ENCODE measurements around the gene ATG10.
"Not testable (repeated sequence)": the region's sequence is repeated elsewhere in the genome, so short reads cannot be mapped to it uniquely, and the experiment has no call there.

ATG10 gene

DNA sequence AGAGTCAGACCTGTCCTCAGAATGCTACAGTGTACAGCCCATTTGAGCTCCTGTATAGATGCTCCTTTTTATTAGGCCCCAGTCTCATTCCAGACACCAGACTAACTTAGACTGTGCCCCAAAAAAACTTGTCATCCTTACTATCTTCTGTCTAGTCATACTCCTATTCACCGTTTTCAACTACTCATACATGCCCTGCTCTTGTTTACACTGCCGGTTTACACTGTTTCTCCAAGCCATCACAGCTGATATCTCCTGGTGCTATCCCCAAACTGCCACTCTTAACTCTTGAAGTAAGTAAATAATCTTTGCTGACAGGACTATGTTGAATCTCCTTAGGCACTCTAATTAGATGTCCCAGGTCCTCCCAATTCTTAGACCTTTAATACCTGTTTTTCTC, 13.7 kb upstream of the ATG10 start:
- H3K27me3 ChIP-seq (ENCODE audit: control insufficient read depth, insufficient read depth, low read length); H3K36me3 ChIP-seq (ENCODE audit: control insufficient read depth, low read depth, low read length); H3K27ac ChIP-seq (ENCODE audit: low read length); H3K9me3 ChIP-seq (ENCODE audit: control insufficient read depth, low read depth, low read length); H3K4me1 ChIP-seq (ENCODE audit: control insufficient read depth, low read depth, low read length); H3K4me3 ChIP-seq (ENCODE audit: low read length); H3K9ac ChIP-seq (ENCODE audit: low read length): not testable (repeated sequence)

DNA sequence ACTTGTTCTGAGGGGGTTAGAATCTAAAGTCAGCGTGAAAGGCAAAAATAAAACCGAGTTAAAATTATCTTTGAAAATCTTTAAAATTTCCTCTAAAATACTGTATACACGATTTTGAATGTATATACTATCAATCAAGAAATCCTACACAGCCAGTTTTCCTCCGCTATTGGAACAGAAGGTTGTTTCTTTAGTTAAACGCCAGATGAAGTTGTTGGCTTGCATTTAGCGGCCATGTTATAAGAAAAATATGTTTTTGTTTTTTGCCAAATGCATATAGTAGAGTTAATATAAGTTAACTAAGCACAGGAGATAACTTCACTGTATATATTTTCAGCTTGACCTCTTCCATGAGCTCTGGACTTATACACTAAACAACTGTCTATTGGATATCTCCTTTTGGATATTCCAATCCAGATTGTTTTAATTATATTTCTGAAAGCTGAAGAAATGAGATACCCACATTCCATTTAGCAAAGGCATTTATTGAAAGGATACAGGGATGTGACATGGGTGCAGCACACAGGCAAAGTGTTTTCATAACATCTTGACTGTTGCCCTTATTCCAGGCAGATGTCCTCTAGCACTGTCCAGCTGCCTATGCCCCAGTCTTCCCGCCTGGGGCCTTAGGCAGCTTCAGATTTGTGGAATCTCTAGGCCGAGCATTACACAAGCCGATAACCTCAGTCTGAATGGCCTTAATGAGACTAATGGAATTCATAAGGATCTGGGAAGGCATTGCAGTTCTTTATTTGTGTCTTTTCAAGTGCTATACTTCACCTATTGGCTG, 10.0 kb upstream of the ATG10 start:
- no peak overlapping the region for H3K9ac ChIP-seq (ENCODE audit: low read length)
- no peak overlapping the region for H3K4me3 ChIP-seq (ENCODE audit: low read length)
- H3K4me1 ChIP-seq (ENCODE audit: control insufficient read depth, low read depth, low read length): no peaks in the 10 kb centered on the region
- H3K9me3 ChIP-seq (ENCODE audit: control insufficient read depth, low read depth, low read length): no peaks in the 10 kb centered on the region
- H3K27ac ChIP-seq (ENCODE audit: low read length): no peak overlapping the region
- no peaks in the 10 kb centered on the region for H3K27me3 ChIP-seq (ENCODE audit: control insufficient read depth, insufficient read depth, low read length)
- no peaks in the 10 kb centered on the region for H3K36me3 ChIP-seq (ENCODE audit: control insufficient read depth, low read depth, low read length)

DNA sequence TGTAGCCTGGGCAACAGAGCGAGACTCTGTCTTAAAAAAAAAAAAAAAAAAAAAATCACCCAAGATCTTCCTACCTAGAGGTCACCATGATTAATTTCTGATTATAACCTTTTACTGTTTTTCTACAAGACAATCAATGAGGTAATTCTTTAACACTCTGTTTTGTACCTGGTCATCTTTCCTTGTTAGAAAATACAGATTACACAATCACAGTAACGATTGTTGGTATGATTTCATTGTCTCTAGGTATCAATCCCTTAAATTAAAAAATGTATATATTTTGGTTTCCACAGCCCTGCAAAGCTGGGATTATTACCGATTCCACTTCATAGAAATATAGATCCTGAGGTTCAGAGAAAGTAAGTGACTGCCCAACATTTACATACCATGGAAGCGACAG, 8.3 kb upstream of the ATG10 start:
- H3K9me3 ChIP-seq (ENCODE audit: control insufficient read depth, low read depth, low read length): no peaks in the 10 kb centered on the region
- no peaks in the 10 kb centered on the region for H3K27me3 ChIP-seq (ENCODE audit: control insufficient read depth, insufficient read depth, low read length)
- no peak overlapping the region for H3K27ac ChIP-seq (ENCODE audit: low read length)
- H3K9ac ChIP-seq (ENCODE audit: low read length): no peak overlapping the region
- no peaks in the 10 kb centered on the region for H3K4me1 ChIP-seq (ENCODE audit: control insufficient read depth, low read depth, low read length)
- H3K4me3 ChIP-seq (ENCODE audit: low read length): no peak overlapping the region
- no peaks in the 10 kb centered on the region for H3K36me3 ChIP-seq (ENCODE audit: control insufficient read depth, low read depth, low read length)

DNA sequence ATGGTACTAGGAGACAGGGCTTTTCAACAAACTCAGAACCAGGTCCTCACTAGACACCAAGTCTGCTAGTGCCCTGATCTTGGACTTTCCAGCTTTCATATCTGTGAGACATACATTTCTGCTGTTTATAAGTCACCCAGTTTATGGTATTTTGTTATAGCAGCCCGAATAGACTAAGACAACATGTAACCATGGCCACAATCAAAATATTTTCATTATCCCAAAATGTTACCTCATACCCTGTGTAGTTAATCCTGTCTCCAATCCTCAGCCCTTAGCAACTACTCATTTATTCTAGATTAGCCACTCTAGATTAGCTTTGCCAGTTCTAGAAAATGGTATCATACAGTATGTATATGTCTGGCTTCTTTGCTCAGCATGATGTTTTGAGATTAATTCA, 6.3 kb upstream of the ATG10 start:
- no peaks in the 10 kb centered on the region for H3K9me3 ChIP-seq (ENCODE audit: control insufficient read depth, low read depth, low read length)
- no peaks in the 10 kb centered on the region for H3K36me3 ChIP-seq (ENCODE audit: control insufficient read depth, low read depth, low read length)
- H3K4me3 ChIP-seq (ENCODE audit: low read length): no peak overlapping the region
- H3K27me3 ChIP-seq (ENCODE audit: control insufficient read depth, insufficient read depth, low read length): no peaks in the 10 kb centered on the region
- H3K9ac ChIP-seq (ENCODE audit: low read length): no peak overlapping the region
- H3K4me1 ChIP-seq (ENCODE audit: control insufficient read depth, low read depth, low read length): peaks cover 3% of the 10 kb centered on the region
- H3K27ac ChIP-seq (ENCODE audit: low read length): no peak overlapping the region

DNA sequence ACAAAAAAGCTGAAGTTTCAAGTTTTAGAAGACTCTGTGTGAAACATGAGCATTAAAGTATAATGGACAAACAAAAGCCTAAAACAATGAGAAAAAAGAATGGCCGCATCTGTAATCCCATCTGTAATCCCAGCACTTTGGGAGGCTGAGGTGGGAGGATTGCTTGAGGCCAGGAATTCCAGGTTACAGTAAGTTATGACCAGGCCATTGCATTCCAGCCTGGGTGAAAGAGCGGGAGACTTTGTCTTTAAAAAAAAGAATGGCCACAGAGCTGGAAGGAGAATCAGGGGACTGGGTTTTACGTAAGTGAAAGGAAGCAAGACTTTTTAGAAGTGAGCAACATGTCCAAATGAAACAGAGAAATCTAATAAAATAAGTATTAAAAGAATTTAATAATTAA, 2.6 kb upstream of the ATG10 start:
- H3K4me3 ChIP-seq (ENCODE audit: low read length): no peak overlapping the region
- H3K36me3 ChIP-seq (ENCODE audit: control insufficient read depth, low read depth, low read length): no peaks in the 10 kb centered on the region
- H3K9me3 ChIP-seq (ENCODE audit: control insufficient read depth, low read depth, low read length): no peaks in the 10 kb centered on the region
- H3K27me3 ChIP-seq (ENCODE audit: control insufficient read depth, insufficient read depth, low read length): no peaks in the 10 kb centered on the region
- H3K4me1 ChIP-seq (ENCODE audit: control insufficient read depth, low read depth, low read length): peaks cover 20% of the 10 kb centered on the region
- H3K9ac ChIP-seq (ENCODE audit: low read length): no peak overlapping the region
- no peak overlapping the region for H3K27ac ChIP-seq (ENCODE audit: low read length)

DNA sequence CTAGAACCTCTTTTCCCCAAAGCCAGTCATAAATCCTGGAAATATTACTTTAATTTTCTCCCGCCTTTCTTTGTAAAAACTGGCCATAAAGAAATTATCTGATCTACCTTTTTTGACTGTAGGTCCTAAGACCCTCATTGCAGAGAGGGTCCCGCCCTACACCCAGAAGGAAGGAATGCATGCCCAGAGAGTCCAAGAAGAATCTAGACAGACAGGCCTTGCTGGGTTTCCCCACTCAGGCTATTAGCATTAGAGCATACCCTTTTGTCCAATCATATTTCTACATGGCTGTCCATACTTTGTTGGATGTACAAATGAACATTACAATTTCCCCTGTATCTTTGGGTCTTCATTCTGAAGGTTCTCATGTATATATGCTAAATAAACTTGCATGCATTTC, 1.9 kb upstream of the ATG10 start:
- Histone ChIP-seq H3K27ac (ENCODE audit: low read length) (no peak overlapping the region), H3K9ac (ENCODE audit: low read length) (no peak overlapping the region), H3K9me3 (ENCODE audit: control insufficient read depth, low read depth, low read length) (no peaks in the 10 kb centered on the region), H3K4me1 (ENCODE audit: control insufficient read depth, low read depth, low read length) (peaks cover 22% of the 10 kb centered on the region), H3K4me3 (ENCODE audit: low read length) (no peak overlapping the region), H3K27me3 (ENCODE audit: control insufficient read depth, insufficient read depth, low read length) (no peaks in the 10 kb centered on the region), H3K36me3 (ENCODE audit: control insufficient read depth, low read depth, low read length) (no peaks in the 10 kb centered on the region)

DNA sequence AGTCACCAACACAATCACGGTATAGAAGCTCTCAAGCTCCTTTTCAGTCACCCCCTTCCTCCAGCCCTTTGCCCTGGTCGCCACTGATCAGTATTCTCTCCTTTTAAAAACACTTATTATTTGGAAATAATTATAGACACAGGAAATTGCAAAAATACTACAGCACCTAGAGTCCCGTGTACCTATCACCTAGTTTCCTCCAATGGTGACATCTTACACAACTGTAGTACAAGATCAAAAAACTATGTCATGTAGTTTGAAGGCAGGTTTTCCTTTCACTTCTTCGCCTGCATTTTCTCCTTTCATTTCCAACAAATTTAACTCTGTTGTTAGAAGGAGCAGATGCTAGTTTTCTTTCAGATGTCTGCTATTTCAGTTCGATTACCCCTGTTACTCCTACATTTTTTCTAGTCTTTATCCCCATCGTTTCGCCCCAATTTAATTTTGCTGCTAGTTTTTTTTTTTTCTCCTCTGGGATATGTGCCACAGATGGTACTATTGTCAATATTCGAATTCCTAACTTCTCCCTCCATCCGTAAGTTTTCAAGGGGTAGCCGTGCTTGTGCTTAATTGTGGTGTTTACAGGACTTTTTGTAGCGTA, 612 bp upstream of the ATG10 start:
- no peaks in the 10 kb centered on the region for H3K9me3 ChIP-seq (ENCODE audit: control insufficient read depth, low read depth, low read length)
- no peaks in the 10 kb centered on the region for H3K27me3 ChIP-seq (ENCODE audit: control insufficient read depth, insufficient read depth, low read length)
- H3K27ac ChIP-seq (ENCODE audit: low read length): peak overlapping the region; percentile 96
- peaks cover 22% of the 10 kb centered on the region for H3K4me1 ChIP-seq (ENCODE audit: control insufficient read depth, low read depth, low read length)
- H3K9ac ChIP-seq (ENCODE audit: low read length): peak overlapping the region; percentile 96
- no peaks in the 10 kb centered on the region for H3K36me3 ChIP-seq (ENCODE audit: control insufficient read depth, low read depth, low read length)
- peak overlapping the region; percentile 80 for H3K4me3 ChIP-seq (ENCODE audit: low read length)

DNA sequence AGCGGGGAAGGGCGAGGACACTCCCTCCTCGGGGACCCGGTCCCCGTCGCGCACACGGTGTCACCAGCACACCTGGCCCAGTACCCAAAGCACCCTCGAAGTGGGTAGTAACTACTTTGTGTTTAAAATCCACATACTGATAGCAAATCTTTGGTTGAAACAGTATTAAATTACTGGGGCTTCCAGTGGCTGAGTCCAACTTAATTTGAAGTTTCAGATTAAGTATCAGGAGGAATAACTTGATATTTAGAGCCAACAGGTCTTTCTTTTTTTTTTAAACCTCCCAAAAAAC, 615 bp downstream of the ATG10 start:
- Histone ChIP-seq H3K9ac (ENCODE audit: low read length) (peak overlapping the region; percentile 96), H3K9me3 (ENCODE audit: control insufficient read depth, low read depth, low read length) (no peaks in the 10 kb centered on the region), H3K4me1 (ENCODE audit: control insufficient read depth, low read depth, low read length) (peaks cover 22% of the 10 kb centered on the region), H3K27me3 (ENCODE audit: control insufficient read depth, insufficient read depth, low read length) (no peaks in the 10 kb centered on the region), H3K4me3 (ENCODE audit: low read length) (peak overlapping the region; percentile 80), H3K36me3 (ENCODE audit: control insufficient read depth, low read depth, low read length) (no peaks in the 10 kb centered on the region), H3K27ac (ENCODE audit: low read length) (peak overlapping the region; percentile 84)

DNA sequence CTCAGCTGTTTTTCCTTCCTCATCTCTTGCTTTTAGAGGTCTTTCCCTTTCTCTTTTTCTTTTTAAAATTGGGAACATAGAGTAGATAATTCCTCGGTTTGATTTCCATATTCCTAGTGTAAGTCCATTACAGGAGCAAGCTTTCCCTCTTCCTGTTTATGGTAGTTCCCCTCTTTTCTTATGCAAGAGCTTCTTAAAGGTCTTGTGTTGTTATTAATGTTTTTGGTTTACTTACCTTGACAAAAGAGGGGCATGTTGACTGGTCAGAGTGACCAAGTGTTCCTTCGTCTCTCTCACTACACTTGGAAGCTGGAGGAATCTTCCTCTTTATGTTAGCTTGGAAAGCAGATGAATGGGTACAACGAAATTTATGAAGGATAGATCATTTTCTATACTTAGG, 8.3 kb downstream of the ATG10 start:
- Histone ChIP-seq H3K4me3 (ENCODE audit: low read length) (peak overlapping the region; percentile 42), H3K27ac (ENCODE audit: low read length) (peak overlapping the region; percentile 79), H3K4me1 (ENCODE audit: control insufficient read depth, low read depth, low read length) (peaks cover 27% of the 10 kb centered on the region), H3K27me3 (ENCODE audit: control insufficient read depth, insufficient read depth, low read length) (no peaks in the 10 kb centered on the region), H3K9ac (ENCODE audit: low read length) (peak overlapping the region; percentile 32), H3K36me3 (ENCODE audit: control insufficient read depth, low read depth, low read length) (no peaks in the 10 kb centered on the region), H3K9me3 (ENCODE audit: control insufficient read depth, low read depth, low read length) (no peaks in the 10 kb centered on the region)

DNA sequence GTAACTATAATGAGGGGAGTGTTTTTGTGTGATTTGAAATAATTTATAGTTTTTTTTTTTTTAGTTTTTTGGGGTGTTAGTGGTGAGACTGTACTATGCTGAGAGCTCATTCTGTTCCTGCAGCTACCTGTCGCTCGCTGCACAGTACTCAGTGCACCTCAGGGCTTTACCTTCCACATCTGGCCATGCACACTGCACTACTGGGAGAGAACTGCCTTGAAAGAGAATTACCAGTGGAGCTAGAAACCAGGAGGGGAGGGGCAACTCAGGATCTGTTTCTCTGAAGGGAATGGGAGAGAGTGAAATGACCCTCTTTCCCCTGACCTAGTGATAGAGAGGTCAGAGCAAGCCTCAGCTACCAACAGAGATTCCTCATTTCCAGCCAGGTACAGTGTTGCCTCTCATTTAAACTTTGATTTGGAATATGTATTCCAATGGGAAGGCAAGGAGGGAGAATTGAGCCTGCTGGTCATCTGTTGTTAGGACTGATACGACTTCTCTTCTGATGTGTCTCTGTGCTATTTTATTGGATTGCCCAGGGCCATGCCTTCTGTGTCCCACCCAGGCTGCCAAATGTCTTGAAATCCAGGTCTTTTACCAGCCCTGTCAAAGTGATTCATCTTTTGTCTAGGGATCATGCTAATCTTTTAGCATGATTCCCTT, 8.9 kb downstream of the ATG10 start:
- Histone ChIP-seq H3K9me3 (ENCODE audit: control insufficient read depth, low read depth, low read length) (no peaks in the 10 kb centered on the region), H3K9ac (ENCODE audit: low read length) (peak overlapping the region; percentile 32), H3K4me1 (ENCODE audit: control insufficient read depth, low read depth, low read length) (peaks cover 27% of the 10 kb centered on the region), H3K36me3 (ENCODE audit: control insufficient read depth, low read depth, low read length) (no peaks in the 10 kb centered on the region), H3K4me3 (ENCODE audit: low read length) (peak overlapping the region; percentile 42), H3K27ac (ENCODE audit: low read length) (peak overlapping the region; percentile 79), H3K27me3 (ENCODE audit: control insufficient read depth, insufficient read depth, low read length) (no peaks in the 10 kb centered on the region)

DNA sequence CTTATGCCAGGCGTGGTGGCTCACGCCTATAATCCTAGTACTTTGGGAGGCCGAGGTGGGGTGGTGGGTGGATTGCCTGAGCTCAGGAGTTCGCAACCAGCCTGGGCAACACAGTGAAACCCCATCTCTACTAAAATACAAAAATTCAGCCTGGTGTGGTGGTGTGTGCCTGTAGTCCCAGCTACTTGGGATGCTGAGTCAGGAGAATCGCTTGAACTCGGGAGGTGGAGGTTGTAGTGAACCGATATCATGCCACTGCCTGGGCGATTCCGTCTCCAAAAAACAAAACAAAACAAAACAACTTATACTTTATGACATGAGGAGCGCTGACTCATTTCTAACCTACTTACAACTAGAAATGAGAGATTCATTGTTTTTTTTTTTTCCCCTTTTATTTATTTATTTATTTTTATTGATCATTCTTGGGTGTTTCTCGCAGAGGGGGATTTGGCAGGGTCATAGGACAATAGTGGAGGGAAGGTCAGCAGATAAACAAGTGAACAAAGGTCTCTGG, 10.4 kb downstream of the ATG10 start:
- not testable (repeated sequence) for H3K36me3 ChIP-seq (ENCODE audit: control insufficient read depth, low read depth, low read length); H3K4me3 ChIP-seq (ENCODE audit: low read length); H3K9ac ChIP-seq (ENCODE audit: low read length); H3K27me3 ChIP-seq (ENCODE audit: control insufficient read depth, insufficient read depth, low read length); H3K9me3 ChIP-seq (ENCODE audit: control insufficient read depth, low read depth, low read length)
- Histone ChIP-seq H3K27ac (ENCODE audit: low read length) (peak overlapping the region; percentile 9), H3K4me1 (ENCODE audit: control insufficient read depth, low read depth, low read length) (peaks cover 27% of the 10 kb centered on the region)

DNA sequence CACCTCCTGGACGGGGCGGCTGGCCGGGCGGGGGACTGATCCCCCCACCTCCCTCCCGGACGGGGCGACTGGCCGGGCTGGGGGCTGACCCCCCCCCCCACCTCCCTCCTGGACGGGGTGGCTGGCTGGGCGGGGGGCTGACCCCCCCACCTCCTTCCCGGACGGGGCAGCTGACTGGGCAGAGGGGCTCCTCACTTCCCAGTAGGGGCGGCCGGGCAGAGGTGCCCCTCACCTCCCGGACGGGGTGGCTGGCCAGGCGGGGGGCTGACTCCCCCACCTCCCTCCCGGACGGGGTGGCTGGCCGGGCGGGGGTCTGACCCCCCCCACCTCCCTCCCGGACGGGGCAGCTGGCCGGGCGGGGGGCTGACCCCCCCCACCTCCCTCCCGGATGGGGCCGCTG, 11.3 kb downstream of the ATG10 start:
- H3K9ac ChIP-seq (ENCODE audit: low read length); H3K4me3 ChIP-seq (ENCODE audit: low read length); H3K27me3 ChIP-seq (ENCODE audit: control insufficient read depth, insufficient read depth, low read length); H3K27ac ChIP-seq (ENCODE audit: low read length); H3K9me3 ChIP-seq (ENCODE audit: control insufficient read depth, low read depth, low read length); H3K36me3 ChIP-seq (ENCODE audit: control insufficient read depth, low read depth, low read length): not testable (repeated sequence)
- peaks cover 27% of the 10 kb centered on the region for H3K4me1 ChIP-seq (ENCODE audit: control insufficient read depth, low read depth, low read length)

Data from iPS-18a (cell line).